ENCODE data around the gene ALG14. TPM values are rescaled to one million over a fixed set of nuclear protein-coding genes. Genes with fewer than 3 reads are reported as not detected.
A peak's percentile ranks its signal among the peaks of the same experiment; 100 is the strongest.

The ALG14 gene
- total RNA-seq, 2 experiments from 2014 or later, result 1.8 to 2.1 TPM

DNA sequence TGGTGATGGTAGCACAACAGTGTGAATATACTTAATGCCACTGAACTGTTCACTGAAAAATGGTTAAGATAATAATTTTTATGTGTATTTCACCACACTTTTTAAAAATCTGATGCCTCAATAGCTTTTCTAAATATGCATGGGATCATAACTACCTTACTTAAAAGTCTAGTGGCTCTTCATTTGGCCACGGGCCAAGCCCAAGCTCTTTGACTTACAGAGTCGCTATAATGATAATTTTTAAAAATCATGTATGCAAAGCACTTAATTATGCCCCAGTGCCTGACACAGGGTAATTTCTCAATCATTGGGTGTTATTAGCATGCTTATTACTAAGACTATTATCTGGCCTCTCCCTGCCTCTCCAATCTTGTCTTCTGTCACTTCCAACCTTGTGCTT lies 138.2 kb downstream of the ALG14 start:
- Mint-ChIP-seq H3K27me3 (peaks cover 13% of the 10 kb centered on the region), H3K27ac (no peak overlapping the region), H3K4me1 (peaks cover 6% of the 10 kb centered on the region), H3K9me3 (no peaks in the 10 kb centered on the region), H3K36me3 (peaks cover 3% of the 10 kb centered on the region), H3K4me3 (no peak overlapping the region)
- ATAC-seq (ENCODE audit: low read depth), result no peak
- no peak for DNase-seq
- POLR2A ChIA-PET, result interaction anchor here (0.8 kb wide), 1 partner anchor 29 kb away, joined by 3 read pairs; no protein-coding TSS in a partner anchor

DNA sequence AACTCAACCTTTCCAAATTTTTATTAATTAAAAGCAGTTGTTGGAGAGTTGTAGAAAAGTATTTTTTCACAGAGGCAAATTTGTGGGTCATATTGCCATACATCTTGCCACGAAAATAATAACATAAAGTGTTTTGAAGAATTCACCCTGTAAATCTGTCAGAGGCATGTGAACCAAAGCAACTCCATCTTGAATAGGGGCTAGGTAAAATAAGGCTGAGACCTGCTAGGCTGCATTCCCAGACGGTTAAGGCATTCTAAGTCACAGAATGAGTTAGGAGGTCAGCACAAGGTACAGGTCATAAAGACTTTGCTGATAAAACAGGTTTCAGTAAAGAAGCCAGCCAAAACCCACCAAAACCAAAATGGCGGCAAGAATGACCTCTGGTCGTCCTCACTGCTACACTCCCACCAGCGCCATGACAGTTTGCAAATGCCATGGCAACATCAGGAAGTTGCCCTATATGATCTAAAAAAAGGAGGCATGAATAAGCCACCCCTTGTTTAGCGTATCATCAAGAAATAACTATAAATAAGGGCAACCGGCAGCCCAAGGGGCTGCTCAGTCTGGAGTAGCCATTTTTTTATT lies 141.4 kb downstream of the ALG14 start:
- Mint-ChIP-seq H3K9me3 (no peaks in the 10 kb centered on the region), H3K27me3 (peaks cover 20% of the 10 kb centered on the region)

DNA sequence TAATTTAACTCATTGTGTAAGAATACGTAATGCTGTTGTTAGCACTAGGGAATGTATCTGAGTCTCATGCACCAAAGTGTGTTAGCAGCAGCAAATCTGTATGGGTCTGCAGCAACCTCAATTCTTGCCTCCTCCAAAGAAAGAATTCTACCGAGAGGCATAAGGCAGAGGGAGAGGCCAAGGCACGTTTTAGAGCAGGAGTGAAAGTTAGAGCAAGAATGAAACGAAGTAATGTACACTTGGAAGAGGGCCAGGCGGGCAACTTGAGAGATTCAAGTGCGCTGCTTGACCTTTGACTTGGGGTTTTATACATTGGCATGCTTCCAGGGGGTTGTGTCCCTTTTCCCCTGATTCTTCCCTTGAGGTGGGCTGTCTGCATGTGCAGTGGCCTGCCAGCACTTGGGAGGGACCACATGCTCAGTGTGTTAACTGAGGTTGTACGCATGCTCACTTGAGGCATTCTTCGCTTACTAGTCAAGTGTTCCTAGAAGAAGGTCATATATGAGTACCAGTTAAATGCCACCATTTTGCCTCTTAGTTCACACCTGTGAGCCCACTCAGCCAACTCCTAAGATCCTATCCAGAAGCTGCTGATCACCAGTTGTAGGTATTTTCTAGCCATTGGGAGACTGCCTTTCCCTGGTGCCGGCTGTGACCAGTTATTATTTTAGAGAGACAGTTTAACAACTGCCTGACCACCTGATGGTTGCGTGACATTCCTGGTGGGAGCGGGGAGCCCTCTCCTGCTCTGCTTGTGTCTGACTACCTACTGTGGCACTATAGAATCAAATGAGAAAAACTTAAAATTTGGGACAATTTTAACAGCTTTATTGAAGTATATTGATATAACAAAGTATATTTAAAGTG lies 143.2 kb downstream of the ALG14 start:
- Mint-ChIP-seq H3K4me1 (peaks cover 14% of the 10 kb centered on the region), H3K9me3 (no peaks in the 10 kb centered on the region), H3K4me3 (no peak overlapping the region), H3K36me3 (no peaks in the 10 kb centered on the region), H3K27ac (no peak overlapping the region), H3K27me3 (peaks cover 32% of the 10 kb centered on the region)
- no peak for DNase-seq
- POLR2A ChIA-PET, result no interaction called here
- ATAC-seq (ENCODE audit: low read depth), result no peak

More for the DNA sequence above, 141.4 kb downstream of the ALG14 start:
- Mint-ChIP-seq H3K4me1 (peaks cover 9% of the 10 kb centered on the region), H3K27ac (no peak overlapping the region), H3K4me3 (no peak overlapping the region), H3K36me3 (no peaks in the 10 kb centered on the region)
- no peak for DNase-seq
- no peak for ATAC-seq (ENCODE audit: low read depth)
- POLR2A ChIA-PET, result no interaction called here

DNA sequence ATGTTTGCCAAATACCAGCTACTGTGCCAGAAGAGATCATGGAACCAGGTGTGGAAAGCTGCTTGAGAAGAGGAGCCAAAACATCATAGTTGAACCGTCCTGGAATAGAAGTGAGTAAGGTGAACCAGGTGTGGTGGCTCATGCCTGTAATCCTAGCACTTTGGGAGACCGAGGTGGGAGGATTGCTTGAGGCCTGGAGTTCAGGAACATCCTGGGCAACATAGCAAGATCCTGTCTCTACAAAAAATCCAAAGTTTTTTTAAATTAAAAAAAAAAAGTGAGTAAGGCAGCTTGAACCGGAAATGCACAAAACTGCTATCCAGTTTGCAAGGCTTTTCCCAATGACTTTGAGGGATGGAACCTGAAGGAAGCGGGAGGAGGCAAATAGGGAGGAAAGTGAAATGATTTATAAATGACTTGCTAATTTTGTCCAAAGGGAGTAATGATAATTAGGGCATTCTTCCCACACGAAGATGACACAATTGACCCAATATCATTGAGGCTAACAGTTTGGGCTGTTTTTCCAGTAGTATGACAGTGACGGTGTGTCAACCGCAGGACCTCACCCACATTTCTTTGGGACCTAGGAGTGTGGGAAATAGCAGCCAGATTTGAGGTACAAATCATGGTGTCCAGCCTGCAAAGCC lies 144.3 kb downstream of the ALG14 start:
- no peak for ATAC-seq (ENCODE audit: low read depth)
- Mint-ChIP-seq H3K36me3 (peaks cover 1% of the 10 kb centered on the region), H3K4me3 (peak overlapping the region; percentile 81), H3K27ac (no peak overlapping the region), H3K4me1 (peaks cover 17% of the 10 kb centered on the region), H3K9me3 (no peaks in the 10 kb centered on the region), H3K27me3 (peaks cover 32% of the 10 kb centered on the region)
- POLR2A ChIA-PET, result no interaction called here
- no peak for DNase-seq

DNA sequence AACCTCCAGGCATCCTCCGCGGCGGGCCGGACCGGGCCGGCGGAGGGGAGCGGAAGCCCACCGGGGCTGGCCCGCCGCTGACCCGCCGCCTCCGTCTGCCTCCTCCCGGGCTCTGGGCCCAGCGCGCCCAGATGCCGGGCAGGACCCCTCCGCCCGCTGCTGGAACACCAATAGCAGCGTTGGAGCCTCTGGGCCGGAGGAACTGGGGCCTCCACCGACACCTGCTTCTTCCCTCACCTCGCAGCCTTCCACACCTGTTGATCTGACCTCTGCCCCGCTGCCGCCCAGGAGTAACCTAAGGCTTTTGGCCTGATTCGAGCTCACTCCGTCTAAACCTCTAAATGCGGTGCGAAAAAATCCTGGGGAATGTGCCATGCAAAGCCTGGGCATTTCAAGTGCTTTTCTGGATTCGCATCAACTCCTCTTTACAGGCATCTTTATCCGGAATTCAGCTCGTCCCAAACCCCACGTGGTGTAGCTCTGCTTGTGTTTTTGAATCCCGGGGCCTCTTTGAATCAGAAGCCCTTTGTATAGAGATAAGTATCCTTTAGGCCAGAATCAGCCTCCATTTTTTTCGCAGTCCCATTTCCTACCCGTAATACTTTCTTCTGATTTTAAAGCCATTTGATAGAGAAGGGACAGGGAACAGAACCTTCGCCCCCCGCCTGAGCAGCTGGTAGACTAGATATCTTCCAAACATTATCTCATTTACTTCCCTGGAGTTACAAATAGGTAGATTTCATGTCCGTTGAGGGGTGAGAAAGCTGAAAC lies 145.2 kb downstream of the ALG14 start:
- peak overlapping the region; percentile 4 for H3K27ac Mint-ChIP-seq
- H3K9me3 Mint-ChIP-seq, result no peaks in the 10 kb centered on the region
- no peak for DNase-seq
- peaks cover 17% of the 10 kb centered on the region for H3K4me1 Mint-ChIP-seq
- peaks cover 1% of the 10 kb centered on the region for H3K36me3 Mint-ChIP-seq
- POLR2A ChIA-PET, result no interaction called here
- no peak for ATAC-seq (ENCODE audit: low read depth)
- H3K4me3 Mint-ChIP-seq, result peak overlapping the region; percentile 81
- peaks cover 32% of the 10 kb centered on the region for H3K27me3 Mint-ChIP-seq

DNA sequence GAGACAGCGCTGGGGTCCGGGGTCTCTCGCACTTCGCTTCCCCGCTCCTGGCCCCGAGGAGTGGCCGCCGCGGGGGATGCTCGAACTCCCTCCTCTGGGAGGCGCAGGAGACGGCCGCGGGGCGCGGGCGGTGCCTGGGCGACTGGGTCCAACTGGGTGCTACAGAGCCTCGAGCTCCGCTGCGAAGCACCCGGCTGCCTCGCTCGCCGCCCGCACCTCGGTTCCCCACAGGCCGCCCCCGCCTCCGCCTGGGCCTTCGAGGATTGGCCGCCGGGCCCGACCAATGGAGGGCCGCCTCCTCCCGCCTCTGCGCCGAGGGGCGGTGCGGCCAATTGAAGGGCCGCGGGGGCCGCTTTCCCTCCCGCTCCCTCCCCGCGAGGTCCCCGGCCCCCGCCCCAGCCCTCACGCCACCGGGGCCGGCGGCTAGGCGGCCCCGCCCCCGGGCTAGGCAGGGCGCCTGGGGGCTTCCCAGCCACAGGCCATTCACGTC lies 145.8 kb downstream of the ALG14 start, which contains the start of gene CNN3:
Gene CNN3, minus strand, starts transcription at position 196 of the 490 bp plus-strand sequence. CDS start 216 bp downstream, outside the sequence.
- Mint-ChIP-seq H3K4me3 (peak within 1 kb of the TSS; percentile 92), H3K4me1 (peaks cover 17% of the 10 kb centered on the region), H3K27ac (peak within 1 kb of the TSS; percentile 30), H3K36me3 (peaks cover 1% of the 10 kb centered on the region), H3K27me3 (peaks cover 32% of the 10 kb centered on the region), H3K9me3 (no peaks in the 10 kb centered on the region)
- DNase-seq (peak; percentile 79), ATAC-seq (ENCODE audit: low read depth) (peak; percentile 89)
- POLR2A ChIA-PET, result no interaction called here

DNA sequence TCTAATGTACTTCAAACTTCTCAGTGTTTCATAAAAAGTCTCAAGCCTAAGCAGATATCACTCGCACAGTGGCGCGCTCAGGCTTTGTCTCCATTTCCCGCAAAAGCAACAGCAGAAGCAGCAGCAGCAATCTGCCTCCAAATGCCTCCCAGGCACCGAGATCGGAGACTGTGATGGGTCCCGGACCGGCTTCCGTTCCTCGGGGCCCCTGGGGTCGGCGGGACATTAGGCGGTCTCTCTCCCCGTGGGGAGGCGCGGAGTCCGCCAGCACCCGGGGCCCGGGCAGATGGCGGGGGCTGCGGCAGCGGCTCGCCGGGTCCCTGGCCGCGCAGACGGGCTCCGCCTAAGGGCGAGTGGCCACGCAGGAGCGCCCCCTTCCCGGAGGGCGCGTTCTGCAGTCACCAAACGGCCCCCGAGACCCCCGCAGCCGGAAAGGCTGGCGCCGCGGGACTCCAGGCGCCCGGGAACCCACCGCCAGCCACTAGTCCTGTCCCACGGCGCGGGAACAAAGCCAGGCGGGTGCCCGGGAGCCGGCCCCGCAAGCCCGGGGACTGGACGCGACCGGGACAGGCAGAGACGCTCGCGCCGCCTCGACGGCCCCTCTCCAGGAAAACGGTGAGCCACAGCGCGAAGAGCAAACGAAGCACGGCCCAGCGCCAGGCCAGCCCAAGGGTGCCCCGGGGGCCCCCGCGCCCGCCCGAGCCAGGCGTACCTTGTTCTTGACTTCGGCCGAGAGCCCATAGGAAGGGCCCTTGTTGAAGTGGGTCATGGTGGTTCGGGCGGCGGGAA lies 146.4 kb downstream of the ALG14 start:
- peak; percentile 47 for ATAC-seq (ENCODE audit: low read depth)
- DNase-seq, result peak; percentile 65
- H3K27me3 Mint-ChIP-seq, result peaks cover 32% of the 10 kb centered on the region
- peaks cover 1% of the 10 kb centered on the region for H3K36me3 Mint-ChIP-seq
- peak overlapping the region; percentile 92 for H3K4me3 Mint-ChIP-seq
- peak overlapping the region; percentile 30 for H3K27ac Mint-ChIP-seq
- no peaks in the 10 kb centered on the region for H3K9me3 Mint-ChIP-seq
- POLR2A ChIA-PET, result no interaction called here
- H3K4me1 Mint-ChIP-seq, result peaks cover 17% of the 10 kb centered on the region

DNA sequence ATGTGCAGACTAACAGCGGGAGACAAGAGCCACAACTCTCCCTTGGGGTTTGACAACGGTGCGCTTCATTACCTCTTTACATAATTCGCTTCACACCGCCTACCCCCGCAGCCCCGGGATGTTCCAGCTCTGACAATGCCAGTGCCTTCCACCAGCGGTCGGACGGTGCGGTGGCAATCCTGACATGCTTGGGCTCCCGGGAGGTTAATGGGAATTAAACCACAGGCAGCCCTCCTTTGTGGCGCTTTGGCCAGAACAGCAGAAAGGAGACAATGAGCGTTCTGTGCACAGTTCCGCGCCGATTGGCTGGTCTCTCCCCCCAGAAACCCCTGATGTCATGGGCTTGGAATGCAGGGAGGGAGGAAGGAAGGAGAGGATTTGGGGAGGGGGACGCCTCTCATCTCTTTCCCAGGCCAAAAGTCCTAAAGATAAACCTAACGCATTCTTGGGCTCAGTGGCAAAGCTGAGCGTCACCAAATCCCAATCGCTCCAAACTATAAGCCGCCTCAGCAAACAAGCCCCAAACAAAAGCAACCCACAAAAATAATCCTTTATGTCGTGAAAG lies 147.1 kb downstream of the ALG14 start:
- no peak for ATAC-seq (ENCODE audit: low read depth)
- H3K9me3 Mint-ChIP-seq, result no peaks in the 10 kb centered on the region
- peak overlapping the region; percentile 30 for H3K27ac Mint-ChIP-seq
- peak; percentile 30 for DNase-seq
- H3K4me3 Mint-ChIP-seq, result peak overlapping the region; percentile 92
- POLR2A ChIA-PET, result no interaction called here
- H3K36me3 Mint-ChIP-seq, result peaks cover 1% of the 10 kb centered on the region
- peaks cover 32% of the 10 kb centered on the region for H3K27me3 Mint-ChIP-seq
- peaks cover 17% of the 10 kb centered on the region for H3K4me1 Mint-ChIP-seq

DNA sequence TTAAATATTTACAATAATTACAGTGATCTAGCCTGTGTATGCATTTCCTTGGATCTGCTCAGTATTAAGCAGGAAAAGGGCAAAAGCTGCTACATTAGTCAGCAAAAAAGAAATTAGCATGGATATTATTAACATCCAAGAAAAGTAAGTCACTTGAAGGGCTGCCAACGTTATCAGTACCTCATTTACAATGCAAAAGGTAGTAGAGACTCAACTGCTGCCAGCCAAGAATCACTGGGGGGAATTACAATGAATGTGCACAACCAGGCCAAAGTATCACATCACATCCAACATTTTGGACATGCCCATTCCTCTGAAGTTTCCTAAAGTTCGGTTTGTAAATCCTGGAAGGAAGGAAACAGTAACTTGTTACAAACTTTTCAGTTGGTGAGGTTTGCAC lies 147.7 kb downstream of the ALG14 start:
- DNase-seq (no peak), ATAC-seq (ENCODE audit: low read depth) (no peak)
- no peak overlapping the region for H3K27ac Mint-ChIP-seq
- H3K9me3 Mint-ChIP-seq, result no peaks in the 10 kb centered on the region
- H3K4me3 Mint-ChIP-seq, result peak overlapping the region; percentile 92
- peaks cover 1% of the 10 kb centered on the region for H3K36me3 Mint-ChIP-seq
- peaks cover 17% of the 10 kb centered on the region for H3K4me1 Mint-ChIP-seq
- H3K27me3 Mint-ChIP-seq, result peaks cover 26% of the 10 kb centered on the region
- POLR2A ChIA-PET, result no interaction called here

Other genes starting within 250 kb of the ALG14 start
- 10 to 100 TPM; 10.7 to 10.8 TPM for gene CNN3, start 145.8 kb downstream of the ALG14 start, total RNA-seq
- gene TLCD4, start 44.4 kb upstream of the ALG14 start, total RNA-seq, result under 1 TPM; 0.03 to 0.06 TPM
- 10 to 100 TPM; 18.0 to 21.4 TPM for gene RWDD3, start 161.3 kb upstream of the ALG14 start, total RNA-seq